ENCODE data around the gene SND1.

SND1 gene

DNA sequence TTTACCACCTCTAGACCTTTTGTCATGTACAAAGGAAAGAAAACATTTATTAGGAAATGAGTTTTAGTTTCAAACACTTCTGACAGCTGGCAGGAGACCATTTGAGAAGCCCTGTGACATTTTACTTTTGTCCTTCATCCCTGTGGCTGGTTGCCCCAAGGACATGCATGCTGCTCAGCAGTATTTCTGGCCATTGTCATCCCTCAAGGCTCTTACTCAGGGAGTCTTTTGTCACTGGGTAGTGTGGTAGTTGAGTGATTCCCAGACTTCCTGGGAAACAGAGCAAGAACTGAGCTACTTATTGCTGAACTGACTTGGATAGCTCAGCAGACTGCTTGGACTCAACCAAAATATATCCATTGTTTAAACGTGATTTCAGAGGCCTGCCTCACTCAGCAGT is 236.4 kb downstream of the SND1 start:
- Histone ChIP-seq H3K27ac (no peak overlapping the region), H3K27me3 (ENCODE audit: insufficient read depth, low read depth, severe bottlenecking) (no peaks in the 10 kb centered on the region), H3K36me3 (peaks cover 24% of the 10 kb centered on the region), H3K4me3 (ENCODE audit: low read depth, low read length) (no peak overlapping the region), H3K9me3 (ENCODE audit: severe bottlenecking) (no peaks in the 10 kb centered on the region)
- TF ChIP-seq, protein P1, sequence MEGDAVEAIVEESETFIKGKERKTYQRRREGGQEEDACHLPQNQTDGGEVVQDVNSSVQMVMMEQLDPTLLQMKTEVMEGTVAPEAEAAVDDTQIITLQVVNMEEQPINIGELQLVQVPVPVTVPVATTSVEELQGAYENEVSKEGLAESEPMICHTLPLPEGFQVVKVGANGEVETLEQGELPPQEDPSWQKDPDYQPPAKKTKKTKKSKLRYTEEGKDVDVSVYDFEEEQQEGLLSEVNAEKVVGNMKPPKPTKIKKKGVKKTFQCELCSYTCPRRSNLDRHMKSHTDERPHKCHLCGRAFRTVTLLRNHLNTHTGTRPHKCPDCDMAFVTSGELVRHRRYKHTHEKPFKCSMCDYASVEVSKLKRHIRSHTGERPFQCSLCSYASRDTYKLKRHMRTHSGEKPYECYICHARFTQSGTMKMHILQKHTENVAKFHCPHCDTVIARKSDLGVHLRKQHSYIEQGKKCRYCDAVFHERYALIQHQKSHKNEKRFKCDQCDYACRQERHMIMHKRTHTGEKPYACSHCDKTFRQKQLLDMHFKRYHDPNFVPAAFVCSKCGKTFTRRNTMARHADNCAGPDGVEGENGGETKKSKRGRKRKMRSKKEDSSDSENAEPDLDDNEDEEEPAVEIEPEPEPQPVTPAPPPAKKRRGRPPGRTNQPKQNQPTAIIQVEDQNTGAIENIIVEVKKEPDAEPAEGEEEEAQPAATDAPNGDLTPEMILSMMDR (IDR thresholded peaks at IDR 0.05; ENCODE audit: low read depth, low read length): no peak
- DNase-seq: no peak

DNA sequence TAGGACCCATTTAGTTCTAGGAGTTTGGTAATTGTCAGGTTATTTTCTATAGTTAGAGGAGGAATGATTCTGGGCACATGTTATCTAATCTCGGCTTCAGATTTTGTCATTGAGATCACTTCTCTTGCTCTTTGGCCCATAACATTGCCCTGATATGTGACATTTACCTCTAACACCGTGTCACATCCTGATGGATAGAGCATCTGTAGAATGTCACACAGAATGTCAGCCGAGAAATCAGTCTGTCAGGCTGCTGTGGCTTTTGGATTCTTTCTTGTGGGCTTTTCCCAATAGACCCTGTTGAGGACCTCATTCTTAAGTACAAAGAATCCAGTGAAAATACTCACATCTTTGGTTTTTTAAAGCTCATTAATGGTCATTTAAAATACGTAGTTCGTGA is 236.8 kb downstream of the SND1 start:
- Histone ChIP-seq H3K27ac (no peak overlapping the region), H3K4me3 (ENCODE audit: low read depth, low read length) (no peak overlapping the region), H3K36me3 (peaks cover 22% of the 10 kb centered on the region), H3K9me3 (ENCODE audit: severe bottlenecking) (no peaks in the 10 kb centered on the region), H3K27me3 (ENCODE audit: insufficient read depth, low read depth, severe bottlenecking) (no peaks in the 10 kb centered on the region)
- DNase-seq: no peak
- TF ChIP-seq, protein P1 (IDR thresholded peaks at IDR 0.05; ENCODE audit: low read depth, low read length): no peak

DNA sequence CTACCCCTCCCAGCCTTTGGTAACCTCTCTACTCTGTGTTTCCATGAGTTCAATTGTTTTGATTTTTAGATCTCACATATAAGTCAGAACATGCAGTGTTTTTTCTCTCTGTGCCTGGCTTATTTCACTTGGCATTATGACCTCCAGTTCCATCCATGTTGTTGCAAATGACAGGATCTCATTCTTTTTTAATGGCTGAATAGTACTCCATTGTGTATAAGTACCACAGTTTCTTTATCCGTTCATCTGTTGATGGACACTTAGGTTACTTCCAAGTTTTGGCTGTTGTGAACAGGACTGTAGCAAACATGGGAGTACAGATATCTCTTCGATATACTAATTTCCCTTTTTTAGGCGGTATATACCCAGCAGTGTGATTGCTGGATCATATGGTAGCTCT is 237.7 kb downstream of the SND1 start:
- no peaks in the 10 kb centered on the region for H3K9me3 ChIP-seq (ENCODE audit: severe bottlenecking)
- H3K36me3 ChIP-seq: peaks cover 22% of the 10 kb centered on the region
- TF ChIP-seq, protein P1 (IDR thresholded peaks at IDR 0.05; ENCODE audit: low read depth, low read length): no peak
- no peak for DNase-seq
- no peak overlapping the region for H3K27ac ChIP-seq
- H3K27me3 ChIP-seq (ENCODE audit: insufficient read depth, low read depth, severe bottlenecking): no peaks in the 10 kb centered on the region
- H3K4me3 ChIP-seq (ENCODE audit: low read depth, low read length): no peak overlapping the region

DNA sequence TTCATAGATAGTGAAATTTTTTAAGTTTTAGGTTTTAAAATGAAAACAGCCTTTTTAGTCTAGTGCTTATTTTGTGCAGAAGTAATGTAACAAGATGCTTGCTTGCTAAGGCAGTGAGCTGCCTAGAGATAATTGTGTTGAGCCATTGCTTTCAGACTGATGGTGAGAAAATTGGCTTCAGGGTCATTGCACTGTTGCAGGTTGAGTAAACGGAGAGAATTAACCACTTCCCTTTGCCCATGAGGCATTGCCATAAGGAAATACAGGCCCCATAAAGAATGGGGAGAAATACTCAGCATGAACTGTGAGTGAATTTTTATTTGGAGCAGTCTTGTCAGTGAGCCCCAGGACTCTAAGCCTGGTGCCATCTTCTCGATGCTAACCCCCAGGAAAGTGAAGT is 238.7 kb downstream of the SND1 start:
- no peak overlapping the region for H3K27ac ChIP-seq
- no peaks in the 10 kb centered on the region for H3K27me3 ChIP-seq (ENCODE audit: insufficient read depth, low read depth, severe bottlenecking)
- TF ChIP-seq, protein P1 (IDR thresholded peaks at IDR 0.05; ENCODE audit: low read depth, low read length): no peak
- no peak overlapping the region for H3K4me3 ChIP-seq (ENCODE audit: low read depth, low read length)
- no peaks in the 10 kb centered on the region for H3K9me3 ChIP-seq (ENCODE audit: severe bottlenecking)
- no peak for DNase-seq
- H3K36me3 ChIP-seq: peaks cover 22% of the 10 kb centered on the region

DNA sequence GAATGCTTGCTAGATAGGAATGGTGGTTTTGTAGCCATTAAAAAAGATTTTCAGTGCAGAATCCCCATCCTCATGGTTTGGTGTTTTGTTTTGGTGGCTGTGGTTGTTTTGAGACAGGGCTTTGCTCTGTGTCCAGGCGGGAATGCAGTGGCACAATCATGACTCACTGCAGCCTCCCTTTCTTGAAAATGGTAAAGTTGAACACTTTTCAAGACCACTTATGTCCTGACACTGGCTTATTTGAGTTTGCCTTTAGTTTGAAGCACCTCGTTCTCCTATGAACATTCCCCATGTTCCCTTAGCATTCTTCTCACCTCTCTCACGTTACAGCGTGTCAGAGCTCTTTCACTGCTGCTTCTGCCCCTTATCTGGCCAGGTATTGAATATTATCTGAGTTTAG is 239.2 kb downstream of the SND1 start:
- H3K36me3 ChIP-seq: peaks cover 22% of the 10 kb centered on the region
- no peak overlapping the region for H3K27ac ChIP-seq
- TF ChIP-seq, protein P1 (IDR thresholded peaks at IDR 0.05; ENCODE audit: low read depth, low read length): no peak
- no peak overlapping the region for H3K4me3 ChIP-seq (ENCODE audit: low read depth, low read length)
- H3K27me3 ChIP-seq (ENCODE audit: insufficient read depth, low read depth, severe bottlenecking): no peaks in the 10 kb centered on the region
- no peak for DNase-seq
- H3K9me3 ChIP-seq (ENCODE audit: severe bottlenecking): no peaks in the 10 kb centered on the region

DNA sequence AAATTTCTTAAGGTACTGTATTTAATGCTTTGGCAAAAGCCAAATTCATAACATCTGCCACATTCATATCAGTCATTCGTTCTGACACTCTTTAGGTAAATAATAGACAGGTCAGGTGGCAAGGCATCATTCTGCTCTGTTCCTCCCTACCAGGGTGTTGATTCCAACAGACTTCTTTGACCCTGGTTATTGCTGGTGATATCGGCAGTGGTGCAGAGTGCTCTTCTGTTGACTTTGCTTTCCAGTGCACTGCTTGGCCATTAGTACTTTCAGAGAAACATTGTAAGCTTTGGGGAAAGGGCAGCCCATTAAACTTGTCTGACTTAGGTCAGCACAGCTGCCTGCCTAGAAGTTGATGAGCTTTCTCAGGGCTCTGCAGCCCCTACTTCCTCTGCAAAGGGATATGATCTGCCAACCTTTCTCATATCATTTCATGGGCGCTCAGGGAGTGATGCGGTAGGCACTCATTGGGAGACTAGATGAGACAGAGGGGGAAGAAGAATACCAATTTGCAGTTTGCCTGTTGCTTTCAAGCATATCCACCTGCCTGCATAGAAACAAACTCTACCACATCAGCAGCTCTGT is 240.0 kb downstream of the SND1 start:
- TF ChIP-seq, protein P1 (IDR thresholded peaks at IDR 0.05; ENCODE audit: low read depth, low read length): no peak
- H3K9me3 ChIP-seq (ENCODE audit: severe bottlenecking): no peaks in the 10 kb centered on the region
- H3K36me3 ChIP-seq: peaks cover 22% of the 10 kb centered on the region
- H3K27ac ChIP-seq: no peak overlapping the region
- no peaks in the 10 kb centered on the region for H3K27me3 ChIP-seq (ENCODE audit: insufficient read depth, low read depth, severe bottlenecking)
- no peak for DNase-seq
- H3K4me3 ChIP-seq (ENCODE audit: low read depth, low read length): no peak overlapping the region
